Measurements from ENCODE around the gene RGS5.
"Not testable (repeated sequence)": the region's sequence is repeated elsewhere in the genome, so short reads cannot be mapped to it uniquely, and the experiment has no call there.

The RGS5 gene, protein sequence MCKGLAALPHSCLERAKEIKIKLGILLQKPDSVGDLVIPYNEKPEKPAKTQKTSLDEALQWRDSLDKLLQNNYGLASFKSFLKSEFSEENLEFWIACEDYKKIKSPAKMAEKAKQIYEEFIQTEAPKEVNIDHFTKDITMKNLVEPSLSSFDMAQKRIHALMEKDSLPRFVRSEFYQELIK

DNA sequence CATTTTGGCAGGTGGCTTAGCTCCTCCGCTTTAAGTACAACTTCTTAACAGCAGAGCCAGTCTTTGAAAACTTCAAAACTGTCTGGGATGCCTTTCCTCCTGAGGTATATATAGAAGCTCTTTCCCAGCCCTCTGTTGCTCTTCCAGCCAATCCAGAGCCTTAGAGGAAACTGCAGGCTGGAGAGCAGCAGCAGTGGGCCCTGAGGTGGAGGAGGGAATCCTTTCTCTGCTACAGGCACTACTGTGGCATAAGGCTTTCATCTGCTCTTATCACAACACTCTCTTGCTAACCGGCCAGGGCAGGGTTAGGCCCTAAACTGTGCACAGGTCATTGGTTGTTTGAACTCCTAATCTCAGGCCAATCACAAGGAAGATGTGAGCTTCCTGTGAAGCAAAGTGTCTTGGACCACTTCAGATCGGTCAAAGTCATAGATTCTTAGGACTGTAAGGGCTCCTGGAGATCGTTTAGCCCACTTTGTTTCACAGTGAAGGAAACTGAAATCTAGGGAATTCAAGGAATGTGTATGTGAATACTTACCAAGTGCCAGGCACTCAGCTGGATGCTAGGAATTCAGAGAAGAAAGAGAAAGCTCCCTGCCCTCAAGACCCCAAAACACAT is at the start of gene RGS5:
Gene RGS5 (minus strand): TSS at position 84 of the 619 bp plus-strand sequence. CDS start 81 bp downstream, at position 3.
- no peak for DNase-seq

DNA sequence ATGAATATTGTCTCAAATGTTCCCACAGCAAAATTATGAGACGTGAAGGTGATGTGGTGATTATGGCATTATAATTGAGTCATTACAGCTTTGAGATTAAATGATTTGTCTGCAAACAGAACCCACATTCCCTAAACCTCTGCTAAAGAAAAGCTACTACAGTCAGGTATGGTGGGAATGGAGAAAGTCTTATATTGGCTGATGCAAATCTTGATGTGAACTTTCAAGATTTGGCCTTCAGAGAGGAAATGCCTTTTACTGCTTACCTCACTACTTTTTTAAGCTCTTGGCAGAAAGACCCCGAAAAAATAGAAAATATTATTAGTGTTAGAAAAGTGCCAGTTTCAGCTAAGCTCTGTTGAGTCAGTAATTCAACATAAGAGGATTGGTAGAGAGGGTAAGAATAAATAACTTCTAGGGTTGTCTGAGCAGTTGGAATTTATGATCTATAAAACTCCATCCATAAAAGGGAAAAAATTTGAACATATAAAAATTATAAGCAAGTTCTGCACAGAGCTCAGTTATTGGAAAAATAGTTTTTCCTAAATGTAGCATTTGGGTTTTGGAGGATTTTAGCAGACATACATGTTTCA is 47.8 kb upstream of the RGS5 start:
- DNase-seq = no peak

DNA sequence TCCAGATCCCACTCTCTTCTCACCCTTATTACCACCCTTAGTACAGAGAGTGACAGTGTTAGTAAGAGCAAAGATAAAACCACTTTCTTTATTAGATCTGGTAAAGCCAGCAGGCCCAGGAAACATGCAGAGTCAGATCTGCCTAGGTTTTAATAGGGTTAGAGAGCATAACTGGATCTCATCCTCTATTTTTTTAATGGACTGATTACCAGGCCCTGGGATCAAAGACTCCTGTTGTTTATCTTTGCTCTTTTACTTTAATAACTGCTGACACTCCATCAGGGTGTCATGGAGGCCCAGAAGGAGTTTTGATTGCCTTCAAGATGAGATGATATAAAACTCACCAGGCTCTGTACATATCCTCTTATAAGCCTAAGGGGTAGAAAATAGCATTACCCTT is 45.3 kb upstream of the RGS5 start:
- no peak for DNase-seq

DNA sequence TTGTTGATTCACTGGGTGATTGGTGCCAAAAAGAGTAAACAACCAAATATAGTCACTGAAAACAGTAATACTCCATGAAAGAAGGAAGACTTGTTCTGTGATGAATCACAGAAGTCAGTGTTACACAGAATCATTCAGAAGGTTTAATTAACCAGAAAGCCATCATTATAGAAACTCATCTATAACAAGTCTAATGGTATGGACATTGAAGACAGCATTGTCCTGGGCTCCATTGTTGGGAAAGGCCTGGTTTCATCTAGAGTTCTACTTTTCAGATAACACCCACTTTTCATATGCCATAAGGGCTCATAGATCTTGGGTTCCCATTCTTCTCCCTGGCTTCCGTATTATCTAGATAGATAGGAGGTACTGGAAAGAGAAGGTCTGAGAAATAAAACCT is 41.9 kb upstream of the RGS5 start:
- not testable (repeated sequence) for DNase-seq

DNA sequence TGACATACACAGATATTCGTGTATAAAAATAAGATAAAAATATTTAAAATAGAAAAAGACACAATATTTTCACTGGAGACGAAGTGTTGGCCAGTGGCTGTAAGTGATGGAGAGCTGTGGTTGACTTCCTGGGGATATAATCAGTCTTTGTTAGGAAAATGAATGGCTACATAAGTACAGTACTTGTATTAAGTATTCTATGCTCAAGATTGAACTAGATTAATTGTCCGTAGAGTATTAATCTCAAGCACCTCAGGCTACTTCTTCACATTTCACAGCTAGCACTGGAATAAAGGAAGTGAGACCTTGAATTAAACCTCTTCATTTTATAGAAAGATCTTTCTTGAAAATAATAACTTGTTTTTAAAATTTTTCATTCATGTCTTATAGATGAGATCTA is 39.0 kb upstream of the RGS5 start:
- DNase-seq = no peak

DNA sequence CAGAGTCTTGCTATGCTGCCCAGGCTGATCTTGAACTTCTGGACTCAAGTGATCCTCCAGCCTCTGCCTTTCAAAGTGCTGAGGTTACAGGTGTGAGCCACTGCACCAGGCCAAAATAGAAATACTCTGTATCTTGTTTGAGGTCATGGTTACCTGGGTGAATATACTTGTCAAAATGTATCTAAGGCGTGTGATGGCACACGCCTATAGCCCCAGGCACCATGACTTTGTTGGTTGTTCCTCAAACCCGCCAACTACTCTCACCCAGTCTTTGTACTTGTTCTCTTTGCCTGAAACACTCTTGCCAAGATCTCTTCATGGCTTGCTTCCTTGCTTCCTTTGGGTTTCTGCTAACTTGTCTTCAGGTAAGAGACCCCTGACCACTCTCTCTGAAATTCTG is 38.0 kb upstream of the RGS5 start:
- DNase-seq = no peak

DNA sequence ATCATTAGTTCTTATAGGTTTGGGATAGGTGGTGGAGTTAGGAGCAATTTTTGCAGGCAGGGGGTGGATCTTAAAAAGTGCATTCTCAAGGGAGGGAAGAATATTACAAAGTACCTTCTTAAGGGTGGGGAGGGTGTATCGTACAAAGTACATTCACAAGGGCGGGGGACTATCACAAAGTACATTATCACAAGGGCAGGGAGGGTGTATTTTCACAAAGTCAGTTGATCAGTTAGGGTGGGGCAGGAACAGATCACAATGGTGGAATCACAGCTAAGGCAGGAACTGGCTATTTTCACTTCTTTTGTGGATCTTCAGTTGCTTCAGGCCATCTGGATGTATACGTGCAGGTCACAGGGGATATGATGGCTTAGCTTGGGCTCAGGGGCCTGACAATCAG is 30.9 kb upstream of the RGS5 start:
- DNase-seq = not testable (repeated sequence)

DNA sequence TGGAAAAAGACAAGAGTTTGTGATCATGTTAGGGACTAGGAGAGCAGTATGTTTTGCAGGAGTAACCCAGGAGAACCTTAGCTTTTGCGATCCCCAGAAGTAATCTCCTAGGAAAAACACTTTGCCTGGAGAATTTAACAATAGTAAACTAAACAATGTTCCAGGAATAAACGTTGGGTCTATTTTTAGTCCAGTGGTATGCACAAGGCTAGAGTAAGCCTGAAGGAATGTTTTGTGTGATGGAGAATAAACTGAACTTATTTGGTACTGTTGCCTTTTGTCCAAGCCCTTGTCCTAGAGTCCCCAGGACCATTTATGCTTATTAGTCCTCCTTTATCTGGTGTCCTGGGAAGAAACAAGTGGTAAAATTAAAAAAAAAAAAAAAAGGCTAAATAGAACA is 28.7 kb upstream of the RGS5 start:
- no peak for DNase-seq

DNA sequence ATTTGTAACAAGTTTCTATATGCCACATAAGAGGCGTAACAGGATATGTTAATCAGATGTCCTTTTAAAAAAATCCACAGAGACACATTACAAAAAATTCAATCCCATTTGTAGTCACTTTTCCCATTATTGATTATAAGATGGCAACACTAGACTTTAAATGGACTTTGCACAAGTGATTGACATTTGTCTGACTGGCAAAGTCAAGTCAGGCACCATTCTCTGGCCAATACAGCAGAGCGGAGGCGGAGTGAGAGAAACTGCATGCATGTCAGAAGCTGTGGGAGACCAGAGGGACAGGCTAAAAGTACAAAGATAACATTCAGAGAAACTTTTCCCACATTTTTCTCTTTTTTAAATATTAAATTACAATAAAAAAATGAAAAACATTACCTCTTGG is 28.1 kb upstream of the RGS5 start:
- DNase-seq = no peak

DNA sequence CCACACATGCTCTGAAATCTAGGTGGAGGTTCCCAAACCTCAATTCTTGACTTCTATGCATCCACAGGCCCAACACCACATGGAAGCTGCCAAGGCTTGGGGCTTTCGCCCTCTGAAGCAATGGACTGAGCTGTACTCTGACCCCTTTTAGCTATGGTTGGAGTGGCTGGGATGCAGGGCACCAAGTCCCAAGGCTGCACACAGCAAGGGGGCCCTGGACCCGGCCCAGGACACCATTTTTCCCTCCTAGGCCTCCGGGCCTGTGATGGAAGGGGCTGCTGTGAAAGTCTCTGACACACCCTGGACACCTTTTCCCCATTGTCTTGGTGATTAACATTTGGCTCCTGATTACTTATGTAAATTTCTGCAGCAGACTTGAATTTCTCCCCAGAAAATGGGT is 25.6 kb upstream of the RGS5 start:
- not testable (repeated sequence) for DNase-seq

DNA sequence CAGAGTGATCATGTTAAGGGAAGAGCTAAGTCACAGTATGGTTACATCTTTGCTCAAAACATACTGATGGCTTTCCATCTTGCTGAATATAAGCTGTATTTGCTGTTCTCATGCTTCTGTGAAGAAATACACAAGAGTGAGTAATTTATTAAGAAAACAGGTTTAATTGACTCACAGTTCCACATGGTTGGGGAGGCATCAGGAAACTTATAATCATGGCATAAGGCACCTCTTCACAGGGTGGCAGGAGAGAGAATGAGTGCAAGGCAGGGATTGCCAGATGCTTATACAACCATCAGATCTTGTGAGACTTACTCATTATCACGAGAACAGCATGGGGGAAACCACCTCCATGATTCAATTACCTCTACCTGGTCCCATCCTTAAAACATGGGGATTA is 24.4 kb upstream of the RGS5 start:
- no peak for DNase-seq

DNA sequence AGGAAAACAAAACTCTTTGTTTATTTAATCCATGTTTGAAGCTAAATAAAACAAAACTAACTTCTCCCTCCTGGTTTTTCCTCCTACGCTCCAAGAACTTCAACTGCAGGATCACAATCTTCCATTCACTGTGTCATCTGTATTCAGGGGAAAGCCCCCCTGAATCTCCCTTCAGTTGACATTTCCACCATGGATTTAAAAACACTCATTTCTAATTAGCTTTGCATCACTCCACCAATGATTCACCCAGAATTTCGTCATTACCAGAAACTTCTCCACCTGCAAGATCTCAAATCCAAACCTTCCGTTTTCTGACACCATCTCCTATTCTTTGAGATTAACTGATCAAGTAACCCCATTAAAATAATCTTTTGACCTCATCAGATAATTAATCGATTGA is 10.9 kb upstream of the RGS5 start:
- DNase-seq = no peak

DNA sequence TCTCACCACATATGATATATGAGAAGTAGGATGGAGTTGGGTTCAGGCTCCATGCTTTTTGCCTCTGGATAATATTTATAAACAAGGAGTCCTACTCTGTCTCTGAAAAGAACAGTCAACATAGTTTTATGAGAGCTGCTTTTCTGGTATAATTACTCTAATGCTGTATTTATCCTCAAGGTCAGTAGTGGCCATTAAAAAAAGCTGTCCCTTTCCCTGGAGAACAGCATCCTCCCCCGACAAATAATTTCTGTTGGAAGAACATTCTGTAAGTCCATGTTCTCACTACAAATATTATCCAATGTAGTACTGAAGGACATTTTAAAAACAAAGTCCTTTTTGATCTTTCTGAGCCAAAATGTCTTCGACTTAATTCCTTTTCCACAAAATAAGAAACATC is 9.0 kb upstream of the RGS5 start:
- DNase-seq = no peak

DNA sequence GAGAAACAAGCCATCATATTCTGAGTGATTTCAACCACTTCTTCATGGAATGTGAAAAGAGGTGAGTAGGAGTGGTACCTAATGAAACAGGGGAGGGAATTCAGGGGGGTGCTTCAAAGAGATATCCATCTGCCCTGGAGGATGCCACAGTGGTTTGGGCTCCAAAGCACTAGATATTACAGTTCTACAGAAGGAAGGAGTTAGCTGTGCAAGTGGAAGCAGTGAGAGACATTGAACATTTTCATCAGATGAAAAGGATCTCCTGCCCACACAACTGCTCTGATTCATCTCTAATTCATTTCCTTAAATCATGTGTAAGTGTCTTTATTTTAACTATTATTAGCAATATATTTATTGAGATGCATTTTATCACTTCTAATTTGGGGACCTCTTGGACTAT is 2.8 kb upstream of the RGS5 start:
- no peak for DNase-seq

DNA sequence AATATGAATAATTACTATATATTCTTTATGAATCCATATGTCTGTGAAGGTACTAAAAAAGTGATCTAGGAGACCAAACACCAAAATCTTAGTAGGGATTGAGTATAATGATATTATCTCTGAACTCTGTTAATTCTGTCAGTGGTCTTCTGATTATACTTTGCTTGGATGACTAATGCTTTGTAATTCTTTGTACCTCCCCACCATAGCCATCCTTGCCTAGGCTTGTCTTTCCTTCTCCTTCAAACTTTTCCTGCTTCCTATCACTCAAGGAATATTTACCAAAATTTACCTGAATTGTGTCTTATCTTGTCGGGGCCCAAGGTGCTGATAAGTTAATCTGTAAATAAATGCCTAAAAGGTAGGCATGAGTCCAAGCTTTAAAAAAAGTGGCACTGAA is 845 bp upstream of the RGS5 start:
- no peak for DNase-seq

DNA sequence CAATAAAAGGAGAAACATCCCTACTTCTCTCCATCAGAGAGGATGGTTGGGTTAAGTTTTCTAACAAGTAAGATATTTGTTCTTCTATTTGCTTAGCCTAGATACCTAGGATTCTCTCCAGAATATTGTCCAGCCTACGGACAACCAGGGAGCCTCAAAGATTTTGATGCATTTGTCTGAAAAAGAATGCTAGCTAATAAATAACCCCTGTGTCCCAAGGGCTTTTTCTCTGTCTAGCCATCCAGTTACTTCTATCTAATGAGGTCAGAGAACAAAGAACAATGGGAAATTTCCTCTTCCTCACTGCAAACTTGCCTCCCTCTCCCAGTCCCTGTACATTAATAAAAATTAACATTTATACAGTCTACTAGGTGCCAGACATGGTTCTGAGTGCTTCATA is 810 bp downstream of the RGS5 start:
- DNase-seq = no peak

DNA sequence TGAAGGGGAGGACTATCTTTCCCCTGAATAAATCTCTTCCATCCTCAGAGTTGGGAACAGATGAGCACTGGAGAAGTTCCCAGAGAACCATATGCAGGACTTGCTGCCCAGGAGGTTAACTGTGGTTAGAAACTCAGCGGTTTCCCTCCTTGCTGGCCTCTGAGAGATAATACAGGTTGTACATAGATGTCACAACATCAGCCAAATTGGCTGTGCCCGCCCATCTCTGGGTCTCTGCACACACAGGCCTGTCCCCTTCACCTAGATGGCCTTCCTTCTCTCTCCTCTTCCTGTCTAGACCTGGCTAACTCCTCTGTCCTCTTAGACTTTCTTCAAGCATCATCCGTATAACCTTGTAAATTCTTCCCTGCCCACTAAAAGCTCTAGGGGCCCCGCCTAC is 5.7 kb downstream of the RGS5 start:
- no peak for DNase-seq

DNA sequence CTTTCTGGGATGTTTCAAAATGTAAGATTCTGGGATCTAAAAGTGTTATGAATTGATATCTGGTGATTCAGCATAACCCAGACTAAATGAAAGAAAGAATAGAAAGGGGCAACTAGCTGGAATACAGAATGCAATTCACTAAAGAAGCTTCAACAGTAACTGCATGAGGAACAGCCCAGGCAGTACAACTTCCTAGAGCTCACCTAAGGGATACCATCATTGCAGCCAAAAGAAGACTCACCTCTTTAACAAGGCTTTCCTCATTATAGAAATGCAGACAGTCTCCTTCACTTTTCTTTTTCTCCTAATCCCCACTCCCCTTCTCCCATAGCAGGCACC is 6.3 kb downstream of the RGS5 start:
- DNase-seq = no peak

DNA sequence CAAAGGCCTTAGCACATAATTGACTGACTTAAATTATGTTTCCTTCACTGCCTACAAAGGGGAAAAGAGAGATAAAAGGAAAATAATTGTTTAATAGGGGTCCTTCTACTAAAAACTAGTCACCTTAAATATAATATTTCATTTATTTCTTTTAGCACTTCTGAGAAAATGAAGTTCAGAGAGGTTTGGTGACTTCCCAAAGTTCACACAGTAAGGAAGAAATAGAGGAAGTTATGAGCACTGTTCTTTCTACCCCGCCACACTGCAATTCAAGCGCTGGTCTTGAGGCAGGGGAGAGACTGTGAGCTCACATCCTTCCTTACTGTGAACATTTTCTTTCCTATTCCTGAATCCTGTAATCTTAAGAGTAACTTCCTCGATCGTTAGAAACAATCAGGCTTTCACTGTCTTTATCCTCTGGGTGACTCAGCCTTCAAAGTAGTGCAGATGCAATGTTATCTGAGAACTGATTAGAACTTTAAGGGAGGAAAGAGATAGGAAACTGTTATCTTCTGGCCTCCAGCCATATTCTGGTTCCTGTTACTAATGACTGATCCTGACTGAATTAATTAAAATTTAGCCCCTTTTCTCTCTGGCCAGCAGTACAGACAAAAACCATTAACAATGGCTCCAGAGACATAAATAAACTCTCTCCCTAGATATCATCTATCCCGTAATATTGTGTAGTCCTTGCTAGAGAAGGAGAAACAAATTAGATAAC is 6.8 kb downstream of the RGS5 start:
- DNase-seq = peak; percentile 45

DNA sequence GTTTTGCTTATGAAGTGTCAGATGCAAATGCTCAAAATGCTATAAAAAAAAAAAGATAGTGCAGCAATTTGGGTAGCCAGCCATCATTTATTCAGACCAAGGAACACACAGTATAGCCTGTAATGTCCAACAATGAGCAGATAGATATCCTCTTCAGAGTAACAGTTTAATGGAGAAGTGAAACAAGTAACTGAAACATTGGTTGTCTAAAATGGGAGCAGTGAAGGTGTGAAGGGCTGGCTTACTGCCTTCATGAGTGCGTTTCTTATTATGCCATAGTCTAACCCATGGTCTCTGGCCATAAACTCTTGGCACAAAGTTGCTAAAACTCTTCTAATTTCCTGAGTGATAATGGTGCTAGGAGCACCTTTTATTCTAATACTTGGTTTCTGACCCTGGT is 11.4 kb downstream of the RGS5 start:
- DNase-seq = no peak

DNA sequence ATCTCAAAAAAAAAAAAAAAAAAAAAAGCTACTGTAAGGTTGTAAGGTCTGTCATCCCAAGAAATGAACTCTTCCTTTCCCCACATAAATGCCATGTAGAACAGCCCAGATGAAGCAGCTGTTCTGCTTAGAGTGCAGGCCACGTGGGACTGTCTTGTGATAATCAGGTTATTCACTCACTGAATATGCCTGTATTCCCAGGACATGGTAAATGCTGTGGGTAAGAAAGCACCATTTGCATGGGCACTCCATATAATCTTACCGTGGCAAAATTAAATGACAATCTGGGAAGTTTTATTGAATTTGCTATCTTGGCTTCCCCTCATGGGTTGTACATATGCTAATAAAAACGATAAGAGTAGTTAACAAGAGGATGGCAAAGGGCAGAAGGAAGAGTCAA is 13.8 kb downstream of the RGS5 start:
- DNase-seq = no peak

DNA sequence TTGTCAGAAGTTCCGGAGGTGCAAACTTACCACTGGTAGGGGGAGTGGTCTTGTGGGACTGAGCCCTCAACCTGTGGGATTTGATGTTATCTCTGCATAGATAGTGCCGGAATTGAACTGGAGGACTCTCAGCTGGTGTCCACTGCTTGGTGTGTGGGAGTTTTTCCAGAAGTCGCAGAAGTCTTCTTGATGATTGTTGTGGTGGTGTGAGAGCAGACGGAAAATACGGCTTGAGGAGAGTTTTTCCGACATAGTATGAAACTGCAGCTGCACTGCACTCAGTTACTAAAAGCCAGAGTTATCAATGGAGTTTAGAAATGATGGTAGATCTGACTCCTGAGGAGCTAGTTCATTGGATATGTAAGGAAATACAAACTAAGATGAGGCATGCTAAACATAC is 14.9 kb downstream of the RGS5 start:
- DNase-seq = no peak

DNA sequence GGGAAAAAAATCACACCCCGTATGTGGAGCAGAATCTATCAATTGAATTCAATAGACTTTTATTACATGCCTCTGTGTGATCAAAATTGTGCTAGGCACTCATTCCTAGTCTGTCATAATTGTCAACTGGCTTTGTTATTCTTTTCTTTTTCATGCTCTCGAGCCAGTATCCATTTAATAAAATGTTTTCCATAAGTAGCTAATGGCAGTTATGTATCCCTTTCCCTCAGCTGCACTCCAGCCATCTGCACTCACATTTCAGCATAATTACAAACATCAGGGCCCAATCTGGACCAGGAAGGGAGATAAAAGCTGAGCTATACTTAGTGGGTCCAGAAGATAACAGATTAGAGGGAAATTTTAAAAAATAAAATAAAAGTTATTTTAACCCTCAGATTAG is 15.9 kb downstream of the RGS5 start:
- DNase-seq = no peak

DNA sequence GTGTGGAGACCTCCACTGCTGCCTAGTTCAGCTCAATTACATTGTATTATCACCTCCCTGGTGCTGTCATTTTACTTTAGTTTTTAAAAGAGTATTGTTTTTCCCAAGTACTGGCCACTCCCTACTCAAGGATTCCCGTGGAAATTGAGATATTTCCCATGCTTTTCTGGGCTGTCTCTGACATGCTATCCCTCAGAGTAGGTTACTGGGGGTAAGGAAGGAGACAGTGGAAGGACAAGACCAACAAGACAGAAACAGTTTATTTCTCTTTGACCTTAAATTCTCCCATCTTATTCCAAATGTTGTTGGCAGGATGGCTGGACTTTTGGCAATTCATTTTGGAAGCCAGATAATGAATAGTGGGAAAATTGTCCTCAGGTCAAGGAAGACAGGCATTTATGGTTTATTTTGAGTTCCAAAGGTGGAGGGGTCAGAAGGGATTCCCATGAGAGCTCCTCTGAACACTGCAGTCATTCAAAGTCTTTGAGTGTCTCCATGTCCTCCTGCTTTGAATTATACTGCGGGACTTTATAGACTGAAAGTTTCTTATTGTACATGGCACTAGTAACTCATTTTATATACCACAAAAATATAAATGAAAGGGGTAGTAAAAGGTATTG is 20.3 kb downstream of the RGS5 start:
- no peak for DNase-seq

Data from hematopoietic multipotent progenitor cell treated with erythropoietin and hydrocortisone succinate and interleukin-3 and kit ligand, for 6 days (in vitro differentiated cells).